Measurements from ENCODE around the gene PTPN14.

GRCh38 chr1:214449371-214449770 is 102.0 kb downstream of the PTPN14 start:
- TF ChIP-seq POLR2A (IDR thresholded peaks at IDR 0.05) = no peak
- no peak for TF ChIP-seq POLR2AphosphoS5 (IDR thresholded peaks at IDR 0.05)
- no peak for TF ChIP-seq CTCF (IDR thresholded peaks at IDR 0.05)

Data from transverse colon (tissue), 4 donors.